ENCODE measurements around the gene TMED1. TPM values are rescaled to one million over a fixed set of nuclear protein-coding genes. Genes with fewer than 3 reads are reported as not detected.

The TMED1 gene
- total and polyA plus RNA-seq, 2 experiments from 2014 or later: 29.7 to 37.2 TPM

DNA sequence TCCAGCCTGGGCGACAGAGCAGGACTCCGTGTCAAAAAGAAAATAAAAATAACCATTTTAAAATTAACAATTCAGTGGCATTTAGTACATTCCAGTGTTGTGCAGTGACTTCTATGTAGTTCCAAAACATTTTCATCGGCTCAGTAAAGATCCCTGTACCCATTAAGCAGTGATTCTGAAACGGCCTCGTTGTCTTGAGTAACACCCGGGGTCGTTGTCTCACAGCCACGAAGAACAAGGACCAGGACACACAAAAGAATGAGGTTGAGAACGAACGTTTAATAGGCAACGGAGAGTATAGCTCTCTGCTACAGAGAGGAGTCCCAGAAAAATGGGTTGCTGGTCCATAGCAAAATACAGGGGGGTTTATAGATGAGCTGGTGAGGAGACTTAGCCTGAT is 2.4 kb upstream of the TMED1 start:
- no peak overlapping the region for H3K27ac ChIP-seq (ENCODE audit: low read depth)
- no peaks in the 10 kb centered on the region for H3K79me2 ChIP-seq (replicated peaks; ENCODE audit: insufficient read depth)
- no peak overlapping the region for H2AFZ ChIP-seq
- DNase-seq (ENCODE audit: low spot score): no peak
- no peak overlapping the region for H3K4me2 ChIP-seq
- Mint-ChIP-seq H3K4me1 (no peaks in the 10 kb centered on the region), H3K27me3 (ENCODE audit: insufficient read depth, low read depth, poor library complexity) (peaks cover 20% of the 10 kb centered on the region), H3K27ac (no peak overlapping the region), H3K4me3 (no peak overlapping the region), H3K36me3 (ENCODE audit: low read depth) (peaks cover 22% of the 10 kb centered on the region; the same call in 2 of the 3 replicates), H3K9me3 (peaks cover 48% of the 10 kb centered on the region)
- ATAC-seq: no peak
- 0 out of 2 replicates have a peak, but pooled peaks cover 3% of the 10 kb centered on the region for H4K20me1 ChIP-seq (replicated peaks; ENCODE audit: insufficient read depth)
- TF ChIP-seq ZNF331 (CRISPR knock-in tag; IDR thresholded peaks at IDR 0.05; ENCODE audit: low read depth): no peak
- TF ChIP-seq ZNF462 (CRISPR knock-in tag; IDR thresholded peaks at IDR 0.05): no peak
- TF ChIP-seq EZH2 (IDR thresholded peaks at IDR 0.05; ENCODE audit: low read depth, unreplicated experiment): no peak
- no peak for TF ChIP-seq EZH2phosphoT487 (IDR thresholded peaks at IDR 0.05; ENCODE audit: unreplicated experiment)
- TF ChIP-seq NANOG (IDR thresholded peaks at IDR 0.05; ENCODE audit: borderline replicate concordance): no peak
- no peak for TF ChIP-seq POLR2AphosphoS5 (IDR thresholded peaks at IDR 0.05; ENCODE audit: low read depth)
- TF ChIP-seq ZNF114 (CRISPR knock-in tag; IDR thresholded peaks at IDR 0.05): no peak
- TF ChIP-seq CREB1 (CRISPR knock-in tag; IDR thresholded peaks at IDR 0.05; ENCODE audit: low read depth): no peak
- TF ChIP-seq, protein P1, sequence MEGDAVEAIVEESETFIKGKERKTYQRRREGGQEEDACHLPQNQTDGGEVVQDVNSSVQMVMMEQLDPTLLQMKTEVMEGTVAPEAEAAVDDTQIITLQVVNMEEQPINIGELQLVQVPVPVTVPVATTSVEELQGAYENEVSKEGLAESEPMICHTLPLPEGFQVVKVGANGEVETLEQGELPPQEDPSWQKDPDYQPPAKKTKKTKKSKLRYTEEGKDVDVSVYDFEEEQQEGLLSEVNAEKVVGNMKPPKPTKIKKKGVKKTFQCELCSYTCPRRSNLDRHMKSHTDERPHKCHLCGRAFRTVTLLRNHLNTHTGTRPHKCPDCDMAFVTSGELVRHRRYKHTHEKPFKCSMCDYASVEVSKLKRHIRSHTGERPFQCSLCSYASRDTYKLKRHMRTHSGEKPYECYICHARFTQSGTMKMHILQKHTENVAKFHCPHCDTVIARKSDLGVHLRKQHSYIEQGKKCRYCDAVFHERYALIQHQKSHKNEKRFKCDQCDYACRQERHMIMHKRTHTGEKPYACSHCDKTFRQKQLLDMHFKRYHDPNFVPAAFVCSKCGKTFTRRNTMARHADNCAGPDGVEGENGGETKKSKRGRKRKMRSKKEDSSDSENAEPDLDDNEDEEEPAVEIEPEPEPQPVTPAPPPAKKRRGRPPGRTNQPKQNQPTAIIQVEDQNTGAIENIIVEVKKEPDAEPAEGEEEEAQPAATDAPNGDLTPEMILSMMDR (conservative IDR thresholded peaks at IDR 0.05; ENCODE audit: low read depth in 2 of 2): no peak
- TF ChIP-seq STAT1 (IDR thresholded peaks at IDR 0.05; ENCODE audit: unreplicated experiment): no peak
- no peak for TF ChIP-seq JUNB (IDR thresholded peaks at IDR 0.05; ENCODE audit: unreplicated experiment)
- TF ChIP-seq, protein P2, sequence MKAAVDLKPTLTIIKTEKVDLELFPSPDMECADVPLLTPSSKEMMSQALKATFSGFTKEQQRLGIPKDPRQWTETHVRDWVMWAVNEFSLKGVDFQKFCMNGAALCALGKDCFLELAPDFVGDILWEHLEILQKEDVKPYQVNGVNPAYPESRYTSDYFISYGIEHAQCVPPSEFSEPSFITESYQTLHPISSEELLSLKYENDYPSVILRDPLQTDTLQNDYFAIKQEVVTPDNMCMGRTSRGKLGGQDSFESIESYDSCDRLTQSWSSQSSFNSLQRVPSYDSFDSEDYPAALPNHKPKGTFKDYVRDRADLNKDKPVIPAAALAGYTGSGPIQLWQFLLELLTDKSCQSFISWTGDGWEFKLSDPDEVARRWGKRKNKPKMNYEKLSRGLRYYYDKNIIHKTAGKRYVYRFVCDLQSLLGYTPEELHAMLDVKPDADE (IDR thresholded peaks at IDR 0.05): no peak
- TF ChIP-seq, protein P3, sequence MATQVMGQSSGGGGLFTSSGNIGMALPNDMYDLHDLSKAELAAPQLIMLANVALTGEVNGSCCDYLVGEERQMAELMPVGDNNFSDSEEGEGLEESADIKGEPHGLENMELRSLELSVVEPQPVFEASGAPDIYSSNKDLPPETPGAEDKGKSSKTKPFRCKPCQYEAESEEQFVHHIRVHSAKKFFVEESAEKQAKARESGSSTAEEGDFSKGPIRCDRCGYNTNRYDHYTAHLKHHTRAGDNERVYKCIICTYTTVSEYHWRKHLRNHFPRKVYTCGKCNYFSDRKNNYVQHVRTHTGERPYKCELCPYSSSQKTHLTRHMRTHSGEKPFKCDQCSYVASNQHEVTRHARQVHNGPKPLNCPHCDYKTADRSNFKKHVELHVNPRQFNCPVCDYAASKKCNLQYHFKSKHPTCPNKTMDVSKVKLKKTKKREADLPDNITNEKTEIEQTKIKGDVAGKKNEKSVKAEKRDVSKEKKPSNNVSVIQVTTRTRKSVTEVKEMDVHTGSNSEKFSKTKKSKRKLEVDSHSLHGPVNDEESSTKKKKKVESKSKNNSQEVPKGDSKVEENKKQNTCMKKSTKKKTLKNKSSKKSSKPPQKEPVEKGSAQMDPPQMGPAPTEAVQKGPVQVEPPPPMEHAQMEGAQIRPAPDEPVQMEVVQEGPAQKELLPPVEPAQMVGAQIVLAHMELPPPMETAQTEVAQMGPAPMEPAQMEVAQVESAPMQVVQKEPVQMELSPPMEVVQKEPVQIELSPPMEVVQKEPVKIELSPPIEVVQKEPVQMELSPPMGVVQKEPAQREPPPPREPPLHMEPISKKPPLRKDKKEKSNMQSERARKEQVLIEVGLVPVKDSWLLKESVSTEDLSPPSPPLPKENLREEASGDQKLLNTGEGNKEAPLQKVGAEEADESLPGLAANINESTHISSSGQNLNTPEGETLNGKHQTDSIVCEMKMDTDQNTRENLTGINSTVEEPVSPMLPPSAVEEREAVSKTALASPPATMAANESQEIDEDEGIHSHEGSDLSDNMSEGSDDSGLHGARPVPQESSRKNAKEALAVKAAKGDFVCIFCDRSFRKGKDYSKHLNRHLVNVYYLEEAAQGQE (IDR thresholded peaks at IDR 0.05; ENCODE audit: unreplicated experiment): no peak
- H3K27me3 ChIP-seq (ENCODE audit: insufficient read depth): peaks cover 6% of the 10 kb centered on the region
- no peak overlapping the region for H3K4me3 ChIP-seq
- no peaks in the 10 kb centered on the region for H3K4me1 ChIP-seq (ENCODE audit: insufficient read depth)
- 0 out of 2 replicates have a peak, but pooled peaks cover under 1% of the 10 kb centered on the region for H3K36me3 ChIP-seq (ENCODE audit: insufficient read depth)
- H3K9me2 ChIP-seq (ENCODE audit: insufficient read depth): peaks cover 6% of the 10 kb centered on the region
- H3F3A ChIP-seq (replicated peaks; ENCODE audit: low read depth): peaks cover 6% of the 10 kb centered on the region; the same call in 1 of the 2 replicates
